Mesothelial cell of epicardium (in vitro differentiated cells): ENCODE measurements around the gene MYO5A. TPM values are rescaled to one million over a fixed set of nuclear protein-coding genes. Genes with fewer than 3 reads are reported as not detected.

ENCODE experiments used
- DNase-seq, 2 experiments: peaks; one replicate each; pipeline ENCODE4 v3.0.0; 2021; ENCODE audit warnings: low spot score in 2 of 2; ENCODE audit not compliant: unreplicated experiment in 2 of 2
- H3K27ac Mint-ChIP-seq: 2 replicates; pipeline ENCODE4 v1.8.0; 2021; ENCODE audit warnings: mixed read lengths
- H3K27me3 Mint-ChIP-seq: 2 replicates; pipeline ENCODE4 v1.8.0; 2021; ENCODE audit warnings: low read depth, mixed read lengths
- H3K36me3 Mint-ChIP-seq: 2 replicates; pipeline ENCODE4 v1.8.0; 2021; ENCODE audit warnings: mixed read lengths
- H3K4me1 Mint-ChIP-seq: 2 replicates; pipeline ENCODE4 v1.8.0; 2021; ENCODE audit warnings: mixed read lengths
- H3K4me3 Mint-ChIP-seq: 2 replicates; pipeline ENCODE4 v1.8.0; 2021; ENCODE audit warnings: mild to moderate bottlenecking, moderate library complexity, mixed read lengths
- H3K9me3 Mint-ChIP-seq: 2 replicates; pipeline ENCODE4 v1.8.0; 2021; ENCODE audit warnings: mixed read lengths
- total RNA-seq: library from RNA; stranded (reverse); gene quantifications from 3 replicates; pipeline ENCODE4 v1.2.1, GENCODE V29; 2021
- TF ChIP-seq, protein P1 (sequence below): fragments of 200-600 bp; sonication (generic); IDR thresholded peaks from one replicate; pipeline ENCODE4 v1.5.0; 2021; ENCODE audit warnings: antibody characterized with exemption; ENCODE audit not compliant: unreplicated experiment

Gene MYO5A
- total RNA-seq, 1 donor from 2014 or later: 14.4 TPM

DNA sequence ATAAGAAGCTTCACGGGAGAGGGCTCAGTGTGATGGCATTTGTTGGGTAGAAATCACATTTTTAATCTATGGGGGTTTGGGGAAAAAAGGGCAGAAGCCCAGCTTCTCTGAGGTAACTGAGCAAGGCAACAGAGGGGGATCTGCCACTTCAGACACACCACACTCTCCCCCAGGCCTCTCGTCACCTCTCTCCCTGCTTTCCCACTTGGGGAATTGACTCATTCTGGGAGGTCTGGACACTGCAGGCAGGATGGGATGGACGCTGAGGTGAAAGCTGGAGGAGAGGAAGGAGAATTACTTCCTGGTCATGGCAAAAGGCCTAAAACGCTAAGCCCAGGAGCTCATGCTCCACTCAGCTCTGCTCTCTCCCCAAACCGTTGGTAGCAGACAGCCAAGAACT lies 266.3 kb downstream of the MYO5A start:
- TF ChIP-seq, protein P1, sequence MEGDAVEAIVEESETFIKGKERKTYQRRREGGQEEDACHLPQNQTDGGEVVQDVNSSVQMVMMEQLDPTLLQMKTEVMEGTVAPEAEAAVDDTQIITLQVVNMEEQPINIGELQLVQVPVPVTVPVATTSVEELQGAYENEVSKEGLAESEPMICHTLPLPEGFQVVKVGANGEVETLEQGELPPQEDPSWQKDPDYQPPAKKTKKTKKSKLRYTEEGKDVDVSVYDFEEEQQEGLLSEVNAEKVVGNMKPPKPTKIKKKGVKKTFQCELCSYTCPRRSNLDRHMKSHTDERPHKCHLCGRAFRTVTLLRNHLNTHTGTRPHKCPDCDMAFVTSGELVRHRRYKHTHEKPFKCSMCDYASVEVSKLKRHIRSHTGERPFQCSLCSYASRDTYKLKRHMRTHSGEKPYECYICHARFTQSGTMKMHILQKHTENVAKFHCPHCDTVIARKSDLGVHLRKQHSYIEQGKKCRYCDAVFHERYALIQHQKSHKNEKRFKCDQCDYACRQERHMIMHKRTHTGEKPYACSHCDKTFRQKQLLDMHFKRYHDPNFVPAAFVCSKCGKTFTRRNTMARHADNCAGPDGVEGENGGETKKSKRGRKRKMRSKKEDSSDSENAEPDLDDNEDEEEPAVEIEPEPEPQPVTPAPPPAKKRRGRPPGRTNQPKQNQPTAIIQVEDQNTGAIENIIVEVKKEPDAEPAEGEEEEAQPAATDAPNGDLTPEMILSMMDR: no peak
- Mint-ChIP-seq H3K36me3 (peaks cover 1% of the 10 kb centered on the region), H3K4me3 (no peak overlapping the region), H3K27me3 (no peaks in the 10 kb centered on the region), H3K27ac (peak overlapping the region; percentile 86), H3K9me3 (no peaks in the 10 kb centered on the region), H3K4me1 (peaks cover 14% of the 10 kb centered on the region)
- DNase-seq: no peak

- no peak for DNase-seq
- Mint-ChIP-seq H3K27ac (peak overlapping the region; percentile 86), H3K4me3 (no peak overlapping the region), H3K9me3 (no peaks in the 10 kb centered on the region), H3K36me3 (peaks cover 1% of the 10 kb centered on the region), H3K27me3 (no peaks in the 10 kb centered on the region), H3K4me1 (peaks cover 14% of the 10 kb centered on the region)
- TF ChIP-seq, protein P1: no peak
Observed at GRCh38 chr15:52261498-52262242, 267.0 kb downstream of the MYO5A start.

GRCh38 chr15:52261026-52261425 lies 267.7 kb downstream of the MYO5A start:
- Mint-ChIP-seq H3K27me3 (no peaks in the 10 kb centered on the region), H3K4me3 (no peak overlapping the region), H3K4me1 (peaks cover 16% of the 10 kb centered on the region), H3K36me3 (peaks cover 1% of the 10 kb centered on the region), H3K9me3 (no peaks in the 10 kb centered on the region), H3K27ac (peak overlapping the region; percentile 43)
- TF ChIP-seq, protein P1: no peak
- DNase-seq: no peak

DNA sequence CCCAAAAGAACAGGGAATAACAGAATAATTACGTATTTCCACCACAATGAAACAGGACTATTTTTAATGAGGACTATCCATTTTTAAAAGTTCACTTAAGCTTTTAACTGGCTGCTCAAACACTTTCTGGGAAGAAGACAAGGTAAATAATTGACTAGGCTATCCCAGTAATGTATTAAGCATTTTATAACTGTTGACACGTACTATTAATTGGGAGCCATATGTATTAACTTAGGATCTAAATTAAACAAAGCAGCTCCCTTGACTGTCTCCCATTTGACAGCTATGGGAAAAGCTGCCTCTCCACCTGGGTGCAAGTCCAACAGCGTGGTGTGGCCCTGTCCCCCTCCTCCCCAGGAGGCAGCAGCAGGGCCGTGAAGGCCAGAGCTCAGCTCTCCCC lies 269.2 kb downstream of the MYO5A start:
- H3K9me3 Mint-ChIP-seq: no peaks in the 10 kb centered on the region
- H3K27ac Mint-ChIP-seq: no peak overlapping the region
- TF ChIP-seq, protein P1: no peak
- no peak for DNase-seq
- H3K4me3 Mint-ChIP-seq: no peak overlapping the region
- peaks cover 1% of the 10 kb centered on the region for H3K36me3 Mint-ChIP-seq
- H3K4me1 Mint-ChIP-seq: peaks cover 16% of the 10 kb centered on the region
- H3K27me3 Mint-ChIP-seq: no peaks in the 10 kb centered on the region

GRCh38 chr15:52258461-52258860 lies 270.2 kb downstream of the MYO5A start:
- TF ChIP-seq, protein P1: no peak
- H3K4me1 Mint-ChIP-seq: peaks cover 16% of the 10 kb centered on the region
- H3K27ac Mint-ChIP-seq: no peak overlapping the region

More at GRCh38 chr15:52258461-52258860, 270.2 kb downstream of the MYO5A start:
- peaks cover 4% of the 10 kb centered on the region for H3K36me3 Mint-ChIP-seq
- H3K27me3 Mint-ChIP-seq: no peaks in the 10 kb centered on the region
- H3K9me3 Mint-ChIP-seq: no peaks in the 10 kb centered on the region
- H3K4me3 Mint-ChIP-seq: no peak overlapping the region
- no peak for DNase-seq
